DOHH2 (cell line): Measurements from ENCODE around the gene CILP.

Experiments used
- H3F3A ChIP-seq: fragments of 200-600 bp; sonication (generic), shearing (Covaris generic); 2 replicates; pipeline ENCODE4 v1.6.0; 2016; ENCODE audit warnings: antibody characterized with exemption, mild to moderate bottlenecking; ENCODE audit not compliant: control insufficient read depth, insufficient read depth
- H3K27ac ChIP-seq: fragments of 200-600 bp; sonication (generic); 2 replicates; pipeline ENCODE4 v1.5.1; 2014; ENCODE audit warnings: low read depth, mild to moderate bottlenecking, low read length, moderate library complexity
- H3K27me3 ChIP-seq: fragments of 200-600 bp; sonication (generic); 2 replicates; pipeline ENCODE4 v1.6.1; 2014; ENCODE audit warnings: mild to moderate bottlenecking, low read length, mixed read lengths; ENCODE audit not compliant: control insufficient read depth
- H3K36me3 ChIP-seq: fragments of 200-600 bp; sonication (generic); 2 replicates; pipeline ENCODE4 v1.6.1; 2014; ENCODE audit warnings: mild to moderate bottlenecking, low read length, moderate library complexity, mixed read lengths; ENCODE audit not compliant: control insufficient read depth
- H3K4me1 ChIP-seq: fragments of 200-600 bp; sonication (generic); 2 replicates; pipeline ENCODE4 v1.6.1; 2014; ENCODE audit warnings: mild to moderate bottlenecking, low read length, mixed read lengths; ENCODE audit not compliant: control insufficient read depth
- H3K4me2 ChIP-seq: fragments of 200-600 bp; sonication (generic); 2 replicates; pipeline ENCODE4 v1.6.0; 2014; ENCODE audit warnings: mild to moderate bottlenecking, low read length, moderate library complexity
- H3K4me3 ChIP-seq: fragments of 200-600 bp; sonication (generic); 2 replicates; pipeline ENCODE4 v1.5.1; 2014; ENCODE audit warnings: mild to moderate bottlenecking, low read length, mixed read lengths
- H3K79me2 ChIP-seq: fragments of 200-600 bp; sonication (generic); 2 replicates; pipeline ENCODE4 v1.6.1; 2014; ENCODE audit warnings: mild to moderate bottlenecking, low read length, mixed read lengths; ENCODE audit not compliant: control insufficient read depth
- H3K9me2 ChIP-seq: fragments of 200-600 bp; sonication (generic); replicated peaks from 2 replicates; pipeline ENCODE4 v1.6.1; 2014; ENCODE audit warnings: mild to moderate bottlenecking, low read length, mixed read lengths; ENCODE audit not compliant: control insufficient read depth
- H3K9me3 ChIP-seq: fragments of 200-600 bp; sonication (generic); 2 replicates; pipeline ENCODE4 v1.6.1; 2014; ENCODE audit warnings: antibody characterized with exemption, low read length, mixed read lengths; ENCODE audit not compliant: control insufficient read depth, insufficient read depth
- H4K20me1 ChIP-seq: fragments of 200-600 bp; sonication (generic); 2 replicates; pipeline ENCODE4 v1.6.0; 2014; ENCODE audit warnings: low read depth, mild to moderate bottlenecking, antibody characterized with exemption, low read length, moderate library complexity; ENCODE audit not compliant: control insufficient read depth, insufficient read depth
- EZH2phosphoT487 ChIP-seq: fragments of 200-600 bp; sonication (generic); IDR thresholded peaks from 2 replicates; pipeline ENCODE4 v1.6.1; 2017; ENCODE audit warnings: borderline replicate concordance, mild to moderate bottlenecking, antibody characterized with exemption, low read length, moderate library complexity, mixed read lengths
- TF ChIP-seq, protein P1 (sequence below): fragments of 200-600 bp; sonication (generic); IDR thresholded peaks from one replicate; pipeline ENCODE4 v1.5.1; 2014; ENCODE audit warnings: antibody characterized with exemption, mild to moderate bottlenecking, low read depth, low read length; ENCODE audit not compliant: poor library complexity, severe bottlenecking

The CILP gene

DNA sequence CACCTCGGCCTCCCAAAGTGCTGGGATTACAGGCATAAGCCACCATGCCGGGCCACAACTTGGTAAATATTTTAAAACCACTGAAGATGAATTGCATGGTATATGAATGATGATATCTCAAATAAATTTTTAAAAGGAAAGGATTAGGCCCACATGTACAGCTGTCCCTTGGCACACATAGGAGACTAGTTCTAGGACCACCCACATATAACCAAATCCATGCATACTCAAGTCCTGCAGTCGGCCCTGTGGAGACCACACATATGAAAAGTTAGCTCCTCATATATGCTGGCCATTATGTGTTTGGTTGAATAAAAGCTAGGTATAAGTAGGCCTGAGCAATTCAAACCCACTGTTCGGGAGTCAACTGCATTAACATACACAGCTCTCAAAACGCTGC lies 36.8 kb downstream of the CILP start:
- peaks cover 57% of the 10 kb centered on the region for H3K79me2 ChIP-seq
- no peaks in the 10 kb centered on the region for H3K9me2 ChIP-seq
- H3K4me1 ChIP-seq = peaks cover 3% of the 10 kb centered on the region; the same call in 1 of the 2 replicates
- no peaks in the 10 kb centered on the region for H4K20me1 ChIP-seq
- peaks cover 78% of the 10 kb centered on the region for H3K36me3 ChIP-seq
- no peak for TF ChIP-seq EZH2phosphoT487
- TF ChIP-seq, protein P1, sequence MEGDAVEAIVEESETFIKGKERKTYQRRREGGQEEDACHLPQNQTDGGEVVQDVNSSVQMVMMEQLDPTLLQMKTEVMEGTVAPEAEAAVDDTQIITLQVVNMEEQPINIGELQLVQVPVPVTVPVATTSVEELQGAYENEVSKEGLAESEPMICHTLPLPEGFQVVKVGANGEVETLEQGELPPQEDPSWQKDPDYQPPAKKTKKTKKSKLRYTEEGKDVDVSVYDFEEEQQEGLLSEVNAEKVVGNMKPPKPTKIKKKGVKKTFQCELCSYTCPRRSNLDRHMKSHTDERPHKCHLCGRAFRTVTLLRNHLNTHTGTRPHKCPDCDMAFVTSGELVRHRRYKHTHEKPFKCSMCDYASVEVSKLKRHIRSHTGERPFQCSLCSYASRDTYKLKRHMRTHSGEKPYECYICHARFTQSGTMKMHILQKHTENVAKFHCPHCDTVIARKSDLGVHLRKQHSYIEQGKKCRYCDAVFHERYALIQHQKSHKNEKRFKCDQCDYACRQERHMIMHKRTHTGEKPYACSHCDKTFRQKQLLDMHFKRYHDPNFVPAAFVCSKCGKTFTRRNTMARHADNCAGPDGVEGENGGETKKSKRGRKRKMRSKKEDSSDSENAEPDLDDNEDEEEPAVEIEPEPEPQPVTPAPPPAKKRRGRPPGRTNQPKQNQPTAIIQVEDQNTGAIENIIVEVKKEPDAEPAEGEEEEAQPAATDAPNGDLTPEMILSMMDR = no peak
- H3K27me3 ChIP-seq = no peaks in the 10 kb centered on the region
- H3K4me3 ChIP-seq = no peak overlapping the region
- H3K9me3 ChIP-seq = no peaks in the 10 kb centered on the region
- no peak overlapping the region for H3K4me2 ChIP-seq
- H3K27ac ChIP-seq = no peak overlapping the region
- peaks cover 1% of the 10 kb centered on the region; the same call in 1 of the 2 replicates for H3F3A ChIP-seq

DNA sequence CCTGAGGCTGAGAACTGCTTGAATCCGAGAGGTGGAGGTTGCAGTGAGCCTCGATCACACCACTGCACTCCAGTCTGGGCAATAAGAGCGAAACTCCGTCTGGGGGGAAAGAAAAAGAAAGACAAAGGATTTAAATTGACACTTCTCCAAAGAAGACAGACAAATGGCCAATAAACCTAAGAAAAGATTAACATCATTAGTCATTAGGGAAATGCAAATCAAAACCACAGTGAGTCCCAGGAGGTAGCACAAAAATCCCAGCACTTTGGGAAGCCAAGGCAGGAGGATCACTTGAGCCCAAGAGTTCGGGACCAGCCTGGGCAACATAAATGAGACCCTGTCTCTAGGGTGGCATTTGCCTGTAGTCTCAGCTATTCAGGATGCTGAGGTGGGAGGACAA lies 38.7 kb downstream of the CILP start:
- no peaks in the 10 kb centered on the region for H3K9me3 ChIP-seq
- peaks cover 3% of the 10 kb centered on the region; the same call in 1 of the 2 replicates for H3K4me1 ChIP-seq
- no peak overlapping the region for H3K4me3 ChIP-seq
- H3K27me3 ChIP-seq = no peaks in the 10 kb centered on the region
- H3K9me2 ChIP-seq = no peaks in the 10 kb centered on the region
- no peaks in the 10 kb centered on the region for H3F3A ChIP-seq
- peaks cover 47% of the 10 kb centered on the region for H3K79me2 ChIP-seq
- H3K4me2 ChIP-seq = no peak overlapping the region
- peaks cover 62% of the 10 kb centered on the region for H3K36me3 ChIP-seq
- no peaks in the 10 kb centered on the region for H4K20me1 ChIP-seq
- H3K27ac ChIP-seq = no peak overlapping the region
- TF ChIP-seq, protein P1 = no peak
- TF ChIP-seq EZH2phosphoT487 = no peak

DNA sequence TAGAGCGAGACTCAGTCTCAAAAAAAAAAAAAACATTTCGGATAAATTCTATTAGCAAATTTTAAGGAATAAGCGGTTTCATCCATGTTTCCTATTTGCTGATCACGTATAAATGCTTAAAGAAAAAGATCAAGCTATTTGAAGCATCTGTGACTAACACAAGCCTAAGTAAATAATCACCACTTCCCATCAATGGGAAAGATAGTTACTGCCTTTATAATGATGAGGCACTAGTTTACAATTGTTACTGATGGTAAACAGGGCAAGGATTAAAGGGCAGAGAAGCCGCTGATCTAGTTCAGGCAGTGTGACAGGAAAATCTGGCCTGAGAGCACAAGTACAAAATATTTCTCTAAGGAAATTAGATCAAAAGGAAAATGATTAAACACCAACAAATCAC lies 39.8 kb downstream of the CILP start:
- H4K20me1 ChIP-seq = no peaks in the 10 kb centered on the region
- H3K79me2 ChIP-seq = peaks cover 46% of the 10 kb centered on the region

More for the DNA sequence above, 39.8 kb downstream of the CILP start:
- H3K27me3 ChIP-seq = no peaks in the 10 kb centered on the region
- no peak overlapping the region for H3K27ac ChIP-seq
- no peak for TF ChIP-seq EZH2phosphoT487
- TF ChIP-seq, protein P1 = no peak
- H3K36me3 ChIP-seq = peaks cover 62% of the 10 kb centered on the region
- no peak overlapping the region for H3K4me3 ChIP-seq
- H3F3A ChIP-seq = no peaks in the 10 kb centered on the region
- H3K9me3 ChIP-seq = no peaks in the 10 kb centered on the region
- peaks cover 3% of the 10 kb centered on the region; the same call in 1 of the 2 replicates for H3K4me1 ChIP-seq
- no peak overlapping the region for H3K4me2 ChIP-seq
- H3K9me2 ChIP-seq = no peaks in the 10 kb centered on the region
